GM23248 (cell line): ENCODE results near the gene CCDC24. TPM values are rescaled to one million over a fixed set of nuclear protein-coding genes. Genes with fewer than 3 reads are reported as not detected.

Experiments used
- DNase-seq: peaks from one replicate; pipeline ENCODE4 v3.0.0-alpha.2; 2015
- H2AFZ ChIP-seq: fragments of 200-600 bp; sonication (generic); 2 replicates; pipeline ENCODE4 v1.6.1; 2016; ENCODE audit warnings: antibody characterized with exemption
- H3F3A ChIP-seq: fragments of 200-600 bp; sonication (generic); 2 replicates; pipeline ENCODE4 v1.6.1; 2016; ENCODE audit warnings: mild to moderate bottlenecking, antibody characterized with exemption, mixed run types; ENCODE audit not compliant: insufficient read depth
- H3K27ac ChIP-seq: fragments of 200-600 bp; sonication (generic); 2 replicates; pipeline ENCODE4 v1.5.1; 2016; ENCODE audit warnings: mild to moderate bottlenecking
- H3K27me3 ChIP-seq: fragments of 200-600 bp; sonication (generic); replicated peaks from 2 replicates; pipeline ENCODE4 v1.6.1; 2016; ENCODE audit warnings: mild to moderate bottlenecking; ENCODE audit not compliant: insufficient read depth
- H3K36me3 ChIP-seq: fragments of 200-600 bp; sonication (generic); 2 replicates; pipeline ENCODE4 v1.6.1; 2016; ENCODE audit warnings: low read depth, mild to moderate bottlenecking
- H3K4me1 ChIP-seq: fragments of 200-600 bp; sonication (generic); 2 replicates; pipeline ENCODE4 v1.6.1; 2016; ENCODE audit warnings: mild to moderate bottlenecking; ENCODE audit not compliant: insufficient read depth
- H3K4me2 ChIP-seq: fragments of 200-600 bp; sonication (generic); one replicate; pipeline ENCODE4 v1.6.1; 2016; ENCODE audit warnings: mild to moderate bottlenecking; ENCODE audit not compliant: unreplicated experiment
- H3K4me3 ChIP-seq: fragments of 200-600 bp; sonication (generic); 2 replicates; pipeline ENCODE4 v1.5.1; 2016; ENCODE audit warnings: mild to moderate bottlenecking
- H3K79me2 ChIP-seq: fragments of 200-600 bp; sonication (generic); 2 replicates; pipeline ENCODE4 v1.6.1; 2016; ENCODE audit warnings: mild to moderate bottlenecking; ENCODE audit not compliant: insufficient read depth
- H3K9ac ChIP-seq: fragments of 200-600 bp; sonication (generic); 2 replicates; pipeline ENCODE4 v1.6.1; 2016; ENCODE audit warnings: mild to moderate bottlenecking
- H3K9me2 ChIP-seq: fragments of 200-600 bp; sonication (generic); 2 replicates; pipeline ENCODE4 v1.6.1; 2016; ENCODE audit warnings: mixed run types, mild to moderate bottlenecking, moderate library complexity; ENCODE audit not compliant: insufficient read depth
- H3K9me3 ChIP-seq: fragments of 200-600 bp; sonication (generic); one replicate; pipeline ENCODE4 v1.6.1; 2017; ENCODE audit warnings: low read depth
- H4K20me1 ChIP-seq: fragments of 200-600 bp; sonication (generic); 2 replicates; pipeline ENCODE4 v1.6.0; 2016; ENCODE audit not compliant: insufficient read depth
- EZH2 ChIP-seq: fragments of 200-600 bp; sonication (generic); IDR thresholded peaks from 2 replicates; pipeline ENCODE4 v1.6.1; 2018; ENCODE audit warnings: antibody characterized with exemption, mild to moderate bottlenecking; ENCODE audit not compliant: insufficient read depth, poor library complexity, severe bottlenecking
- EZH2phosphoT487 ChIP-seq: fragments of 200-600 bp; sonication (generic); IDR thresholded peaks from 2 replicates; pipeline ENCODE4 v1.6.1; 2018; ENCODE audit warnings: antibody characterized with exemption, moderate library complexity, mild to moderate bottlenecking, low read depth; ENCODE audit not compliant: insufficient read depth
- WGBS, 2 experiments: methylation state at CpG; one replicate each; pipeline ENCODE4 v1.1.6; 2015 to 2017; ENCODE audit warnings: low lambda C conversion rate in 2 of 2, low coverage in 1 of 2; ENCODE audit errors: missing lambda C conversion rate in 2 of 2; 5-methylcytosine and 5-hydroxymethylcytosine counted together
- in situ Hi-C: fragments of 300-500 bp; cut with MboI; formaldehyde crosslinking; loops from 2 replicates; pipeline ENCODE4 v1.15.0; 2020
- polyA plus RNA-seq: library from polyadenylated mRNA; unstranded; fragments of >200 nt; fragmentation: Nextera tagmentation; extraction: Ambion mirVana; gene quantifications from 2 replicates; pipeline ENCODE4 v1.2.1, GENCODE V29; 2016
- total RNA-seq: library from RNA; depleted of rRNA; stranded (reverse); fragments of >200 nt; shearing (Covaris generic); gene quantifications from 2 replicates; pipeline ENCODE4 v1.2.3, GENCODE V29; 2014

CCDC24 gene
- total and polyA plus RNA-seq, 2 experiments from 2014 or later, result 3.1 to 4.3 TPM

GRCh38 chr1:43968348-43968948 is 23.0 kb upstream of the CCDC24 start:
- WGBS, 2 experiments, result 75 to 96% methylated on average over 3 to 6 of the region's 6 CpGs

GRCh38 chr1:43969416-43969745 is 22.0 kb upstream of the CCDC24 start:
- Histone ChIP-seq H3K79me2 (peaks cover 15% of the 10 kb centered on the region), H3K27ac (no peak overlapping the region), H3K27me3 (no peaks in the 10 kb centered on the region), H3K9me2 (no peaks in the 10 kb centered on the region), H4K20me1 (no peaks in the 10 kb centered on the region), H3K4me2 (no peak overlapping the region), H3K36me3 (no peaks in the 10 kb centered on the region), H3K9me3 (no peaks in the 10 kb centered on the region), H3K4me3 (peak overlapping the region; percentile 31; the same call in 1 of the 2 replicates), H3F3A (peaks cover 15% of the 10 kb centered on the region), H2AFZ (no peak overlapping the region), H3K9ac (no peak overlapping the region), H3K4me1 (peaks cover 7% of the 10 kb centered on the region; the same call in 1 of the 2 replicates)
- WGBS, 2 experiments, result 59 to 62% methylated on average over 7 of the region's 7 CpGs
- in situ Hi-C loops, result no loop called here
- no peak for TF ChIP-seq EZH2
- no peak for TF ChIP-seq EZH2phosphoT487
- no peak for DNase-seq

More at GRCh38 chr1:43968348-43968948, 23.0 kb upstream of the CCDC24 start:
- H3K9me3 ChIP-seq, result no peaks in the 10 kb centered on the region
- peaks cover 7% of the 10 kb centered on the region; the same call in 1 of the 2 replicates for H3K4me1 ChIP-seq
- H3K4me3 ChIP-seq, result no peak overlapping the region
- H3K27ac ChIP-seq, result no peak overlapping the region
- no peaks in the 10 kb centered on the region for H4K20me1 ChIP-seq
- TF ChIP-seq EZH2, result no peak
- TF ChIP-seq EZH2phosphoT487, result no peak
- no peak overlapping the region for H3K4me2 ChIP-seq
- H3K27me3 ChIP-seq, result no peaks in the 10 kb centered on the region
- H2AFZ ChIP-seq, result no peak overlapping the region
- peak; percentile 51 for DNase-seq
- no peaks in the 10 kb centered on the region for H3K9me2 ChIP-seq
- H3K9ac ChIP-seq, result no peak overlapping the region
- H3F3A ChIP-seq, result peaks cover 9% of the 10 kb centered on the region
- no peaks in the 10 kb centered on the region for H3K36me3 ChIP-seq
- peaks cover 15% of the 10 kb centered on the region for H3K79me2 ChIP-seq
- in situ Hi-C loops, result no loop called here

- H3K27ac ChIP-seq, result 0 out of 2 replicates have a peak within 1 kb of the TSS, but pooled peaks have one; percentile 19
- TF ChIP-seq EZH2 (no peak), EZH2phosphoT487 (no peak)
These were observed 21.5 kb upstream of the CCDC24 start, which contains the start of gene DPH2 for GRCh38 chr1:43969746-43970466. Gene DPH2, plus strand, starts transcription at chr1:43970010. Its CDS starts 166 bp downstream, at chr1:43970176.

GRCh38 chr1:43970502-43970901 is 20.9 kb upstream of the CCDC24 start:
- in situ Hi-C loops, result no loop called here
- peak overlapping the region; percentile 85; the same call in 1 of the 2 replicates for H2AFZ ChIP-seq

More at GRCh38 chr1:43969746-43970466, 21.5 kb upstream of the CCDC24 start, which contains the start of gene DPH2:
- Histone ChIP-seq H3K79me2 (peaks cover 16% of the 10 kb centered on the region), H3K4me3 (peak within 1 kb of the TSS; percentile 97), H3K9me2 (no peaks in the 10 kb centered on the region), H3K9me3 (no peaks in the 10 kb centered on the region), H3K36me3 (no peaks in the 10 kb centered on the region), H2AFZ (peak within 1 kb of the TSS; percentile 85), H3K4me2 (peak within 1 kb of the TSS; percentile 78), H3F3A (peaks cover 15% of the 10 kb centered on the region), H4K20me1 (no peaks in the 10 kb centered on the region), H3K9ac (peak within 1 kb of the TSS; percentile 82), H3K4me1 (peaks cover 7% of the 10 kb centered on the region; the same call in 1 of the 2 replicates), H3K27me3 (no peaks in the 10 kb centered on the region)
- DNase-seq, result peak; percentile 99
- 2 to 3% methylated on average over 43 to 46 of the region's 47 CpGs for WGBS, 2 experiments
- in situ Hi-C loops, result no loop called here

More at GRCh38 chr1:43970502-43970901, 20.9 kb upstream of the CCDC24 start:
- peak overlapping the region; percentile 78 for H3K4me2 ChIP-seq
- H3K79me2 ChIP-seq, result peaks cover 22% of the 10 kb centered on the region
- H3K9me3 ChIP-seq, result no peaks in the 10 kb centered on the region
- no peaks in the 10 kb centered on the region for H3K27me3 ChIP-seq
- H3K36me3 ChIP-seq, result no peaks in the 10 kb centered on the region
- no peaks in the 10 kb centered on the region for H3K9me2 ChIP-seq
- no peaks in the 10 kb centered on the region for H4K20me1 ChIP-seq
- peak overlapping the region; percentile 97 for H3K4me3 ChIP-seq
- H3K27ac ChIP-seq, result 0 out of 2 replicates have a peak overlapping the region, but pooled peaks have one; percentile 19
- DNase-seq, result peak; percentile 33
- H3K4me1 ChIP-seq, result peaks cover 7% of the 10 kb centered on the region; the same call in 1 of the 2 replicates
- WGBS, 2 experiments, result 32 to 36% methylated on average over 5 of the region's 5 CpGs
- peaks cover 15% of the 10 kb centered on the region for H3F3A ChIP-seq
- H3K9ac ChIP-seq, result peak overlapping the region; percentile 82
- TF ChIP-seq EZH2 (no peak), EZH2phosphoT487 (no peak)
